Suprapubic skin (tissue), 3 donors: ENCODE data around the gene STXBP5L.

Experiments used
- POLR2A ChIP-seq, 2 donors: fragments of 450-650 bp; IDR thresholded peaks; one replicate each; pipeline ENCODE4 v1.6.1; 2017; ENCODE audit warnings: antibody characterized with exemption in 2 of 2, mild to moderate bottlenecking in 2 of 2, moderate library complexity in 2 of 2
- TF ChIP-seq, protein P1 (sequence below), 2 donors: fragments of 200-600 bp in 1 of 2; fragments of 450-650 bp in 1 of 2; sonication (generic) in 1 of 2; IDR thresholded peaks; one replicate each; pipeline ENCODE4 v1.5.1; 2016 to 2019; ENCODE audit warnings: antibody characterized with exemption in 2 of 2, mild to moderate bottlenecking in 1 of 2, moderate library complexity in 1 of 2

DNA sequence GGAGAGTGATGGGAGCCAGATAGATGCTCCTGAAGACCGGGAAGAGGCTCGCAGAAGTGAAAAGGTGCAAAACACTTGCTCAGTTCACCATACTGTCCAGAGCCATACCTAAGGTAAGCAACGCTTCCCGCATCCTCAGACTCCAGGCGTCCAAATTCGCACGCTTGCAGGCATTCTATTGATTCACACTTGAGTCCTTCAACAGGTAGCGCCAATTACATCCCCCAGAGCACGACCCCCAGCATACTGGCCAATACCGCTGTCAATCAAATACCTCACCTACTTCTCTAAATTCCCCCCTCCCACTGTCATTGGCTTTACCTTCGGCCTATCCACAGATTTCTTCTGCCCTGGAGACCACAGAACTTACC is 361 bp upstream of the STXBP5L start:
- TF ChIP-seq POLR2A (IDR thresholded peaks at IDR 0.05): no peak
- TF ChIP-seq, protein P1, sequence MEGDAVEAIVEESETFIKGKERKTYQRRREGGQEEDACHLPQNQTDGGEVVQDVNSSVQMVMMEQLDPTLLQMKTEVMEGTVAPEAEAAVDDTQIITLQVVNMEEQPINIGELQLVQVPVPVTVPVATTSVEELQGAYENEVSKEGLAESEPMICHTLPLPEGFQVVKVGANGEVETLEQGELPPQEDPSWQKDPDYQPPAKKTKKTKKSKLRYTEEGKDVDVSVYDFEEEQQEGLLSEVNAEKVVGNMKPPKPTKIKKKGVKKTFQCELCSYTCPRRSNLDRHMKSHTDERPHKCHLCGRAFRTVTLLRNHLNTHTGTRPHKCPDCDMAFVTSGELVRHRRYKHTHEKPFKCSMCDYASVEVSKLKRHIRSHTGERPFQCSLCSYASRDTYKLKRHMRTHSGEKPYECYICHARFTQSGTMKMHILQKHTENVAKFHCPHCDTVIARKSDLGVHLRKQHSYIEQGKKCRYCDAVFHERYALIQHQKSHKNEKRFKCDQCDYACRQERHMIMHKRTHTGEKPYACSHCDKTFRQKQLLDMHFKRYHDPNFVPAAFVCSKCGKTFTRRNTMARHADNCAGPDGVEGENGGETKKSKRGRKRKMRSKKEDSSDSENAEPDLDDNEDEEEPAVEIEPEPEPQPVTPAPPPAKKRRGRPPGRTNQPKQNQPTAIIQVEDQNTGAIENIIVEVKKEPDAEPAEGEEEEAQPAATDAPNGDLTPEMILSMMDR (IDR thresholded peaks at IDR 0.05): no peak
